HG03064 (cell line): Measurements from ENCODE around the gene PEX3.
"Not testable (repeated sequence)": the region's sequence is repeated elsewhere in the genome, so short reads cannot be mapped to it uniquely, and the experiment has no call there.

Source experiments
- ATAC-seq: cut with Tn5 transposase; IDR thresholded peaks from one replicate; pipeline ENCODE4 v1.9.1; 2021; ENCODE audit warnings: low read depth; ENCODE audit not compliant: unreplicated experiment

PEX3 gene

GRCh38 chr6:143505537-143505936, 54.9 kb downstream of the PEX3 start:
- ATAC-seq, result no peak

- no peak for ATAC-seq
Observed at GRCh38 chr6:143506199-143506598, 55.6 kb downstream of the PEX3 start.

- no peak for ATAC-seq
Observed at GRCh38 chr6:143506620-143507019, 56.0 kb downstream of the PEX3 start.

DNA sequence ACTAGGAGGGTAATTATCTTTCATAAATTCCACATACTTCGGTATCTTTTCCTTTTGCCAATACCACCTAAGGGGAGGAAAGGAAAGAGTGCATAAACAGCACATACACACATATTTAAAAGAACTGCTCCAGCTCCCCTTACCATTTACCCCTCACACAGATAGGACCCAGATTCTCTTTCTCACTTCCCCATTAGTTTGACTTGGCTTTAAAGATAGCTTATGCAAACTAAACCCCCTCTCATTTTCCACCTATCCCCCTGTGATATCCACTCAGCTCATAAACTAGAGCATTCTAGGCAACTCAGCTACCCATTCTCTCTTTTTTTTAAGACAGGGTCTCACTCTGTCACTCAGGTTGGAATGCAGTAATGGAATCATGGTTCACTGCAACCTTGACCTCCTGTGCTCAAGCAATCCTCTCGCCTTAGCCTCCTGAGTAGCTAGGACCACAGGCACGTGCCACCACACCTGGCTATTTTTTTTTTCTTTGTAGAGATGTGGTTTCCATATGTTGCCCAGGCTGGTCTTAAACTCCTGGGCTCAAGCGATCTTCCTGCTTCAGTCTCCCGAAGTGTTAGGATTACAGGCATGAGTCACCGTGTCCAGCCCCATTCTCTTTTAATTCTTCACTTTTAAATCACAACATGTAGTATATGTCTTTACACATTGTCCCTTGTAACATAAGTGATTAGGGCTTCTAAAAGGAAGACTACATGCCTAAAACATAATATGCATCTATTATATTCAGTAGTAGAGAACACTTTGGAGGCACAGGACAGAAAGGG, 56.9 kb downstream of the PEX3 start:
- no peak for ATAC-seq

- not testable (repeated sequence) for ATAC-seq
Observed at GRCh38 chr6:143510326-143510725, 59.7 kb downstream of the PEX3 start.

GRCh38 chr6:143510991-143511891, 60.6 kb downstream of the PEX3 start, which contains the start of gene FUCA2:
TSS of gene FUCA2 (minus strand) at chr6:143511720. CDS start at chr6:143511634, 86 bp downstream.
- peak; percentile 66 for ATAC-seq

DNA sequence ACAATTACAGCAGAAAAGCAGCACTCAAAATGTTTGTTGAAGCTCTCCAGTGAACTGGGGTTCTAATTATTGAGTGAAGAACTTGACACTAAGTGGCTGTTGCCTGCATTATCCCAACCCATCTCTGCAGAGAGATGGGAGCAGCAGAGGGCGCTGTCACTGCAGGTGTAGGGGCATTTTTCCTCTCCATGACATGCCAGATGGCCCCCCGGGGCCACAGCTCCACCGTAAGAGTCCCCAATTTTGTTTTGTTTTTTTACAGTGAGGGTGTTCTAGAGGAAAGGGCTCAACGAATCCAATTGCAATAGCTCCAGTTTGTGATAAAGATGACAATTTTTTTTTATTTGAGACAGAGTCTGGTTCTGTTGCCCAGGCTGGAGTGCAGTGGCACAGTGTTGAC, 62.8 kb downstream of the PEX3 start:
- ATAC-seq, result no peak

DNA sequence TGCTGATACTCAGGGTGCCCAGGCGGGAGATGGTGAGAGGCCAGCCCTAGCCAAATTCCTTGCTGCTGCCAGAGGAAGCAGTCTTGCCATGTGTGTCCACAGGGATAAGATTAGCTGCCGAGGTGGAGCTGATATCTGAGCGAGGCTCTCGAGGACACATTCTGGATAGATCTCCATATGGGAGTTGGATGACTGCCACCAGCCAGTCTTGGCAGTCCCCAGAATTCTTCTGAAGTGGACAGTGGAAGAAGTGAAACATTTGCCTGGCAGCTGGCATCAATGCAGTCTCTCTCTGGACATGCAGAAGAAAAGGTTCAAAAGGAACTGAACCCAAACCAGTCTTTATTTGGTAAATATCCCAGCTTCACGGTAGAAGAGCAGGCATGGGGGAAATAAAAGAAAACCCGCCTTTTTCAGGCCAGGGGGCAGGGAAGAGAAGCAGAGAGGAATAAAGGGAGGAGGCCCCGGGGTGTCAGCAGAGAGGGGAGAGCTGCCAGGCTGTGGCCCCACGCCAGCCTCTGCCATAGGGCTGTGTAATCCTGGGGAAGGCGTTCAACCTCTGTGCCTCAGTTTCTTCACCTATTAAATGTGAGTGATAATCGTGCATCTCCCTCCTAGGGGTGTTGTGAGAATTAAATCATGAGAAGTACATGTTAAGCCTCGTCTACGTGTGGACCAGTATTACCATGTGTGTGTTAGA, 64.6 kb downstream of the PEX3 start:
- ATAC-seq, result no peak

GRCh38 chr6:143515766-143516355, 65.3 kb downstream of the PEX3 start:
- no peak for ATAC-seq

DNA sequence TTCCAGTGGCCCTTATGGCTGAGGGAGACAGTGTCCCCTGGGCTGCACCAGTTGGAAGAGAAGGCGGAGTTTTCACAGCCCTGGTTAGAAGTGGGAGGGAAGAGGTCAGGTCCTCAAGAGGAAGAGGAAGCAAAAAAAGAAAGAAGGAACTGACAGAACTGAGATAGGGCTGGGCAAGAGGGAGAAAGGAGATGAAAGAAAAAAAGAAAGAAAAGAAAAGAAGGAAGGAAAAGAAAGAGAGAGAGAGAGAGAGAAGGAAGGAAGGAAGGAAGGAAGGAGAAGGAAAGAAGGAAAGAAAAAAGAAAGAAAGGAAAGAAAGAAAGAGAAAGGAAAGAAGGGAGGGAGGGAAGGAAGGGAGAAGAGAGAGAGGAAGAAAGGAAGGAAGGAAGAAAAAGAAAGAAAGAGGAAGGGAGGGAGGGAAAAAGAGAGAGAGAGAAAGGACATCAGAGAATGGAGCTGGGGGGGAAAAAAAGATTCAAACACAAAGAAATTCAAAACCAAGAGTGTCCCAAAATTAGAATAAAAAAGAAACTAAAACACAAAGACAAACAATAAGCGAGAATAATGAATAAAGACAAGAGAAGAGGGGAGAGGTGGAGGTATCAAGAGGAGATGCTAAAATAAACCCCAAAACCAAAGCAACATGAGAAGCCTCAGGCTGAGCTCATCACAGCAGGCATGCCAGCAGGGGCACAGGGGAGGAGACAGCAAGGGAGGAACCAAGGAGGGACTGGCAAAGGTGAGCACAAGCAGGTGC, 66.3 kb downstream of the PEX3 start:
- ATAC-seq, result no peak

- no peak for ATAC-seq
Observed at GRCh38 chr6:143517447-143517773, 66.8 kb downstream of the PEX3 start.

- no peak for ATAC-seq
Observed at GRCh38 chr6:143522039-143522600, 71.5 kb downstream of the PEX3 start.

DNA sequence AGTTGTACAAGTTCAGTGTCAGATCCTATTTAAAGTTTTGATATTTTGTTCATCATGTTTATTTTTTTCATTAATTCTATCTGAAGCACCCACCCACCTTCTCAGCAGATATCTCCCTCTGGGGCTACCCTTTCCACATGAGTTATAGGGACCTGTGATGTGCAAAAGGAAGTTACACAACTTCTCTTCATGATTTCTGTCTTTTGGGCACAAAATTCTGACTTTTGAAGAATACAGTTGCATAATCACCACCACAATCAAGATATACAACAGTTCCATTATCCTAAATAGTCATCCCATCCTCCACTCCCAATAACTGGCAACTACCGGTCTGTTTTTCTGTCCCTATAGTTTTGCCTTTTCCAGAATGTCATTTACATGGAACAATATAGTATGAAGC, 74.8 kb downstream of the PEX3 start:
- ATAC-seq, result no peak

DNA sequence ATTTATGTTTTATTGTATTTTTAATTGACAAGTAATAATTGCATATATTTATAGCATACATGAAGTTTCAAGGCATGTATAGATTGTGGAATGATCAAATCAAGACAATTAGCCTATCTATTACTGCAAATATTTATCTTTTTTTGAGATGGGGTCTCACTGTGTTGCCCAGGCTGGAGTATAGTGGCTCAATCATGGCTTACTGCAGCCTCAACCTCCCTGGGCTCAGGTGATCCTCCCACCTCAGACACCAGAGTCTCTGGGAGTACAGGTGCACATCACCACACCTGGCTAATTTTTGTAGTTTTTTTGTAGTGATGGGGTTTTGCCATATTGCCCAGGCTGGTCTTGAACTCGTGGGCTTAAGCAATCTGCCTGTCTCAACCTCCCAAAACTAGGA, 77.1 kb downstream of the PEX3 start:
- no peak for ATAC-seq

GRCh38 chr6:143528164-143528811, 77.7 kb downstream of the PEX3 start:
- ATAC-seq, result no peak

DNA sequence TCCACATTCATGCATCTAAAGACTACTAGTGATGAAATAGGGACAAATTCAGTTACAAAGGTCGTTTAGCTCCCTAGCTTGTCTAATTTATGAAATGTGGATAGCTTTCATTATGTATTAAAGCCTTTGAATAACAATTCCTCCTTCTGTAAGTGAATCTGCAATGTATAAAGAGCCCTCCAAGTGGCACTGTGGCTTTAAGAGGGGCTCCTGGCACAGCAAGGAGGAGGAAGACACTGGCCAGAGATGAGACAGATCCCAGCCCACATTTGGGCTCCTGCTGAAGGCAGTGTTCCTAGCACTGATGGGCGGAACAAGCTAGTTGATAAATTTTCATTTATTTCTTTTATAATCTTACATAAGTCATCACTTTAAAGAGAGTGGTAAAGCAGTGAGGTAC, 78.5 kb downstream of the PEX3 start:
- ATAC-seq, result no peak

GRCh38 chr6:143531720-143532499, 81.3 kb downstream of the PEX3 start:
- no peak for ATAC-seq

- ATAC-seq, result no peak
Observed at GRCh38 chr6:143535189-143535614, 84.6 kb downstream of the PEX3 start.
